ENCODE data around the gene RNF44. TPM values are rescaled to one million over a fixed set of nuclear protein-coding genes. Genes with fewer than 3 reads are reported as not detected.
"Not testable (repeated sequence)": the region's sequence is repeated elsewhere in the genome, so short reads cannot be mapped to it uniquely, and the experiment has no call there.

The RNF44 gene
- total RNA-seq, 4 donors from 2014 or later = 1.2 to 32.6 (median 9.2) TPM

DNA sequence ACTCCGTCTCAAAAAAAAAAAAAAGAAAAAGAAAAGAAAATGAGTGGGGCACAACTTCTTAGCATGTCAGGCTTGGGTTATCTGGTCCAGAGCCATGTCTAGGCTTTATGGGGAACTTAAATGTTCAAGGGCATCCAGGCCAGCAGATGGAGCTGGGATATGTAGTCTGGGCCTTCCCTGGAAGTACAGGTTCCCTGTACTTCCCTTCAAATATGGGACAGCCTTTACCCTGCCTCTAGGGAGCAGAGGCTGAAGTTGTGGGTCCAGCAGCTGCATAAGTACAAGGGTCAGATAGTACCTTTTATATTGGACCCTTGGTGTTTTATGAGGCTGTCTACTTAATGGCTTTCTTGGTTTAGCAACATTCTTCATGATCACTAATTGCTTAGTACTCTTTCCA lies 46.9 kb downstream of the RNF44 start:
- Histone ChIP-seq H3K27me3 (no peaks in the 10 kb centered on the region), H3K36me3 (no peaks in the 10 kb centered on the region), H3K9me3 (no peaks in the 10 kb centered on the region), H3K27ac (no peak overlapping the region), H3K4me1 (no peaks in the 10 kb centered on the region), H3K4me3 (no peak overlapping the region)
- TF ChIP-seq, protein P1, sequence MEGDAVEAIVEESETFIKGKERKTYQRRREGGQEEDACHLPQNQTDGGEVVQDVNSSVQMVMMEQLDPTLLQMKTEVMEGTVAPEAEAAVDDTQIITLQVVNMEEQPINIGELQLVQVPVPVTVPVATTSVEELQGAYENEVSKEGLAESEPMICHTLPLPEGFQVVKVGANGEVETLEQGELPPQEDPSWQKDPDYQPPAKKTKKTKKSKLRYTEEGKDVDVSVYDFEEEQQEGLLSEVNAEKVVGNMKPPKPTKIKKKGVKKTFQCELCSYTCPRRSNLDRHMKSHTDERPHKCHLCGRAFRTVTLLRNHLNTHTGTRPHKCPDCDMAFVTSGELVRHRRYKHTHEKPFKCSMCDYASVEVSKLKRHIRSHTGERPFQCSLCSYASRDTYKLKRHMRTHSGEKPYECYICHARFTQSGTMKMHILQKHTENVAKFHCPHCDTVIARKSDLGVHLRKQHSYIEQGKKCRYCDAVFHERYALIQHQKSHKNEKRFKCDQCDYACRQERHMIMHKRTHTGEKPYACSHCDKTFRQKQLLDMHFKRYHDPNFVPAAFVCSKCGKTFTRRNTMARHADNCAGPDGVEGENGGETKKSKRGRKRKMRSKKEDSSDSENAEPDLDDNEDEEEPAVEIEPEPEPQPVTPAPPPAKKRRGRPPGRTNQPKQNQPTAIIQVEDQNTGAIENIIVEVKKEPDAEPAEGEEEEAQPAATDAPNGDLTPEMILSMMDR (IDR thresholded peaks at IDR 0.05) = no peak
- TF ChIP-seq POLR2A (IDR thresholded peaks at IDR 0.05) = no peak
- intact Hi-C loops (cut with DNase I; ENCODE audit: low total_unique reads) = no loop called here
- no peak for DNase-seq

DNA sequence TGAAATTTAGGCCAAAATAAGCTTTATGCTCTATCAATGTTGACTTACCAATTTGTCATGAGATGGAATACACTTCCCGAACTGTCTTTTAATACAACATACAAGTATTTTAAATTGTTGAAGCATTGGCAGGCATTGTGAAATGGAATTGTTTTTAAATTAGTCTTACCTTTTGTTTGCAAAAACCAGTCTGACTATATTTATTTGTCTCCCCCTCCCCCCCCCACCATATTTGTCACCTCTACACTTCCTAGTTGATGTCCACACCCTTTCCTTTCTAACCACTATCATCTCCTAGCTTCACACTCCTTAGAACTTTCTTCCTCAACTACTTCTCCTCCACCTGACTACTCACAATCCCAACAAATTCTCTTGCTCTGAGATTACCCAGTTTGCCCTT lies 48.1 kb downstream of the RNF44 start:
- no peak for TF ChIP-seq POLR2A (IDR thresholded peaks at IDR 0.05)
- TF ChIP-seq, protein P1 (IDR thresholded peaks at IDR 0.05) = no peak
- Histone ChIP-seq H3K4me3 (no peak overlapping the region), H3K27me3 (no peaks in the 10 kb centered on the region), H3K4me1 (no peaks in the 10 kb centered on the region), H3K9me3 (no peaks in the 10 kb centered on the region), H3K36me3 (no peaks in the 10 kb centered on the region), H3K27ac (no peak overlapping the region)
- DNase-seq = no peak
- intact Hi-C loops (cut with DNase I; ENCODE audit: low total_unique reads) = no loop called here

DNA sequence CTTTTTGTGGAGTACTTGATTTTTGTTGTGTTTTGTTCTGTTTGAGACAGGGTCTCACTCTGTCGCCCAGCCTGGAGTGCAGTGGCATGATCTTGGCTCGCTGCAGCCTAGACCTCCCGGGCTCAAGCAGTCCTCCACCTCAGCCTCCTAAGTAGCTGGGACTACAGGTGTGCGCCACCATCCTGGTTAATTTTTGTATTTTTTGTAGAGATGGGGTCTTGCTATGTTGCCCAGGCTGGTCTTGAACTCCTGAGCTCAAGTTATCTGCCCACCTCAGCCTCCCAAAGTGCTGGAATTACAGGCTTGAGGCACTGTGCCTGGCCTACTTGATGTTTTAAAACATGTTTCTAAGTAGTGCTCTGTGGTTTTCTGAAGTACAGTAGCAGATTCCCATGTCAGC lies 50.0 kb downstream of the RNF44 start:
- intact Hi-C loops (cut with DNase I; ENCODE audit: low total_unique reads); H3K27me3 ChIP-seq; H3K9me3 ChIP-seq; H3K4me1 ChIP-seq; DNase-seq; H3K36me3 ChIP-seq; H3K27ac ChIP-seq; H3K4me3 ChIP-seq: not testable (repeated sequence)

DNA sequence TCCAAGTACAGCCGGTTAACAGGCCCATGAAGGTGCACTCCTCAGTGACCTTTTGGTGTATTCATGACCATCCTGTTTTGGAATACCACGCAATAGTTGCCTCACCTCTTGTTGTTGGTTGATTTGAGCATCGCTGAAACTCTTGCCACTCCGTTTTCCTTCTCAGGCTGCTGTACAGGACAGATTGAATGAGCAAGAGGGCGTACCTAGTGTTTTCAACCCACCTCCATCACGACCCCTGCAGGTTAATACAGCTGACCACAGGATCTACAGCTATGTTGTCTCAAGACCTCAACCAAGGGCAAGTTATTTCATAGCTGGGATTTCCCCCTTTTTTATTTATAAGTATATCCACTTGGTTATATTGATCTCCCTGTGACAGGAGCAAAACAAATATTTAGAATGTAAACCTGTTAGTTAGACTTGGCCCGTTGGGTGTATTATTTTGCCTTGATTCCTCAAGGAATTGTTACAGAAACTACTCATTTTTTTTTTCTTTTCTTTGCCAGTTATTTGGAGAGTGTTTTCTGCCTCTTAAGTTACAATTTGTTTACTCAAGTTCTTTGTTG lies 50.9 kb downstream of the RNF44 start:
- intact Hi-C loops (cut with DNase I; ENCODE audit: low total_unique reads) = no loop called here
- TF ChIP-seq, protein P1 (IDR thresholded peaks at IDR 0.05) = no peak
- TF ChIP-seq POLR2A (IDR thresholded peaks at IDR 0.05) = no peak
- no peaks in the 10 kb centered on the region for H3K4me1 ChIP-seq
- H3K36me3 ChIP-seq = no peaks in the 10 kb centered on the region
- H3K4me3 ChIP-seq = no peak overlapping the region
- H3K27me3 ChIP-seq = no peaks in the 10 kb centered on the region
- no peak for DNase-seq
- no peak overlapping the region for H3K27ac ChIP-seq
- no peaks in the 10 kb centered on the region for H3K9me3 ChIP-seq

DNA sequence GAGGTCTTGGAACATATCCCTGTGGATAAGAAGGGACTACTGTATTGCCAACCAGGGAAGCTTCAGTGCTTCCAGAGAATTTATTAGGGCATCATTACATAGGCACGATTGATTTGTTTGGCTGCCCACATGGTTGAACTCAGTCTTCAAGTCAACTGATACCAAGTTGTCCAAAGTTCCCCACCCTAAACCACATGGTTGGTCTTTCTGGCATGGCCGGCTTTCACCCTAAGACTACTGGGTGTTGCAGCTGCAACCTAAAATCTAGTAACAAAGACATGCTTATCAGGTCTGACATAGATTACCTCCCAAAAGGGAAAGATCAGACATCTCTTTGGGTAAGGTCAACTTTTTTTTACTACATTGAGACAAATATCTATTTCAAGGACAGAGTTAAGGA lies 52.0 kb downstream of the RNF44 start:
- H3K4me3 ChIP-seq = no peak overlapping the region
- H3K9me3 ChIP-seq = no peaks in the 10 kb centered on the region
- intact Hi-C loops (cut with DNase I; ENCODE audit: low total_unique reads) = no loop called here
- no peak overlapping the region for H3K27ac ChIP-seq
- no peak for TF ChIP-seq POLR2A (IDR thresholded peaks at IDR 0.05)
- TF ChIP-seq, protein P1 (IDR thresholded peaks at IDR 0.05) = no peak
- no peaks in the 10 kb centered on the region for H3K36me3 ChIP-seq
- no peak for DNase-seq
- H3K27me3 ChIP-seq = no peaks in the 10 kb centered on the region
- no peaks in the 10 kb centered on the region for H3K4me1 ChIP-seq

DNA sequence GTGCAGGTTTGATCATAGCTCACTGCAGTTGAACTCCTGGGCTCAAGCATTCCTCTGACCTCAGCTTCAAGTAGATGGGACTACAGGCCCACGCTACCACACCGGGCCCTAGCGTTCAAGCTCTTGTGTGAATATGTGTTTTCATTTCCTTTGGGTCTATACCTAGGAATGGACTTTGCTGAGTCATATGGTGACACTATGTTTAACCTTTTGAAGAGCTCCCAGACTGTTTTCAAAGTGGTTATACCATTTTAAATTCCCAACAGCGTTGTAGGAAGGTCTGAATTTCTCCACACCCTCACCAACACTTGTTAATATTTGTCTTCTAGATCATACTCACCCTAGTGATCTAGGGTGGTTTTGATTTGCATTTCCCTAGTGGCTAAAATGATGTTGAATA lies 55.5 kb downstream of the RNF44 start:
- H3K4me3 ChIP-seq = no peak overlapping the region
- DNase-seq = no peak
- no peaks in the 10 kb centered on the region for H3K4me1 ChIP-seq
- intact Hi-C loops (cut with DNase I; ENCODE audit: low total_unique reads) = no loop called here
- no peak overlapping the region for H3K27ac ChIP-seq
- no peaks in the 10 kb centered on the region for H3K27me3 ChIP-seq
- no peaks in the 10 kb centered on the region for H3K9me3 ChIP-seq
- no peaks in the 10 kb centered on the region for H3K36me3 ChIP-seq
- TF ChIP-seq POLR2A (IDR thresholded peaks at IDR 0.05) = no peak
- TF ChIP-seq, protein P1 (IDR thresholded peaks at IDR 0.05) = no peak
